ENCODE data around the gene SLC6A17. TPM values are rescaled to one million over a fixed set of nuclear protein-coding genes. Genes with fewer than 3 reads are reported as not detected.

The SLC6A17 gene
- total RNA-seq, 2 donors from 2014 or later = 0.13 TPM; not detected in 1

DNA sequence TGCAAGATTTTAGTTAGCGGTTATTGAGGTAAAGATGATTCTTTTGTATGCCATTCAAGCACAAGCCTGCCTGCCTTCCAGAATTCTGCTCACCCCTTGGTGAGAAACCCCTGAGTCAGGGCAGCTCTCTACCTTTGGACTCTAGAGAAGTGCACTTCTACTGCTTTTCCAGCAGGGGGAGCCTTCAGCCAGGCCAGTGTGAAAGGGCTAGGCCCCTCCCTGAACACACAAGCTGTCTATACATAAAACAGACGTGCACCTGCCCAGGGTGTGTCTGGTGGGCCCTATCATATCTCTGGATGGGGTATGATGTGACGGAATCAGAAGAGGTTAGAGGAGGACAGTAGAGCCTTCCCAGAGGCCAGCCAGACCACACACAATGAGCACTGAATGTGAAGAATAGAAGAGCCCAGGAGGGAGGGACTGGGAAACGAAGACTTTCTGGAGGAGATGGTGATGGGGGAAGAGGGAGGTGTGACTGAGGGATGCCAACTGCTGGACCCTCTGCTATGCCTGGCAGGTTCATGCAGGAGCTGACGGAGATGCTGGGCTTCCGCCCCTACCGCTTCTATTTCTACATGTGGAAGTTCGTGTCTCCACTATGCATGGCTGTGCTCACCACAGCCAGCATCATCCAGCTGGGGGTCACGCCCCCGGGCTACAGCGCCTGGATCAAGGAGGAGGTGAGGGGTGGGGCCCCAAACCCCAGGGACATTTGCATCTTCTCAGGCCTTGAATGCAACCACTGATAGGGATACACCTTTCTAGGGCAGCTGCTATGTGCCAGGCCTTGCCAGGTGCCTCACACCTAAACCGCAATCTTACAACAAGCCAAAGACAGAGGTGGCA is 46.8 kb downstream of the SLC6A17 start:
- intact Hi-C loops (cut with DNase I) = no loop called here
- ATAC-seq = peak; percentile 71 to 73

DNA sequence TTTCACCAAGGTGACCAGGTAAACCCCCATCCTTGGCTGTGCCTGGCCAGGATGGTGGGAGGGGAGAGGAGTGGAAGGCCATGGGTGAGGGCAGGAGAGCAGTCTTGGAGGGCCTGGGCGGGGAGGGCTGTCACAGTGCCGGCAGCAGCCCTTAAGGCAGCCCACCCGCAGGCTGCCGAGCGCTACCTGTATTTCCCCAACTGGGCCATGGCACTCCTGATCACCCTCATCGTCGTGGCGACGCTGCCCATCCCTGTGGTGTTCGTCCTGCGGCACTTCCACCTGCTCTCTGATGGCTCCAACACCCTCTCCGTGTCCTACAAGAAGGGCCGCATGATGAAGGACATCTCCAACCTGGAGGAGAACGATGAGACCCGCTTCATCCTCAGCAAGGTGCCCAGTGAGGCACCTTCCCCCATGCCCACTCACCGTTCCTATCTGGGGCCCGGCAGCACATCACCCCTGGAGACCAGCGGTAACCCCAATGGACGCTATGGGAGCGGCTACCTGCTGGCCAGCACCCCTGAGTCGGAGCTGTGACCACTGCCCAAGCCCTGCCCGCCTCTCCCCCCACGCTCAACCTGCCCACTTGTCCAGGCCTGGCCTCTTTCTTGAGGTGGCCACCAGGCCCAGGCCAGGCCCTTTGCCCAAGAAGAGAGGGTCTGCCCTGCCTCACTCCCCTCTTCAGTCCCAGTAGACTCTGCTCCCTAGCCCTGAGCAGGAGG is 47.8 kb downstream of the SLC6A17 start:
- ATAC-seq = no peak
- intact Hi-C loops (cut with DNase I) = no loop called here
- DNase-seq = no peak

More for the DNA sequence above, 46.8 kb downstream of the SLC6A17 start:
- no peak for DNase-seq

DNA sequence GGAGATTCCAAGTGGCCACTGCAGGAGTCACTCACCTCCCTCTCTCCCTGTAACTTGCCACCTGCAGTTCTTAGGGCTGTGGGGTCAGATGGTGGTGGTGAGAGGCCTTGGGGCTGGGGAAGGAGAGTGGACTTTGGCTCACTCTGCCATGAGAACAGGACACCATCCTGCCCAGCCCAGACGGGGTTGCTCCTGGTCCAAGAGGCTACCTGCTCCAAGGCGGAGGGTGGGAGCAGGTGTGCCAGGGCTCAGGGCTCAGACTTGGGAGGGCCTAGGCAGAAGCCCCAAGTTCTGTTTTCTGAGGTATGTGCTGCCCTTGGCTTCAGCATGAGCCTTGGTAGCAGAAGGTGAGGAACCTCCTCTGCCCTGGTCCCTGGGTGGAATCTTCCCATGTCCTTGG is 48.5 kb downstream of the SLC6A17 start:
- intact Hi-C loops (cut with DNase I) = no loop called here
- ATAC-seq (no peak), DNase-seq (no peak)

DNA sequence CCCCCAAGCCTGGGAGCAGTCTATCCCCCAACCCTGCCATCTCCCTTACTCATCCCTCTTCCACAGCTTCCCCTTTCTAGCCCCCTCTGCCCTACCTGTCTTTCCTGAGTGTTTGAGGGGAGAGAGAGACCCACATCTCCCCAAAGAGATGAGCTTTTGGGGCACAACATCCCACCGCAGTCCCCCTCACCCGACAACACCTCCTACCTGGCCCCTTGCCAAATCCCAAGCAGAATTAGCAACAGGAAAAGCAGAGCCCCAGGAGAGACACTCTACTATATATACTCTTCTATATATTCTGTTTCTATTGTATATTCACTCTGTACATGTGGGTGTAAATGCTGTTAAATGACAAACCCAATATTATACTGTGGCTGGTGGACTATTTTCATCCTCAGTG is 49.9 kb downstream of the SLC6A17 start:
- intact Hi-C loops (cut with DNase I) = loop anchor here (5.0 to 10.0 kb wide), 2 partner anchors 262 to 295 kb away; no protein-coding TSS in a partner anchor

DNA sequence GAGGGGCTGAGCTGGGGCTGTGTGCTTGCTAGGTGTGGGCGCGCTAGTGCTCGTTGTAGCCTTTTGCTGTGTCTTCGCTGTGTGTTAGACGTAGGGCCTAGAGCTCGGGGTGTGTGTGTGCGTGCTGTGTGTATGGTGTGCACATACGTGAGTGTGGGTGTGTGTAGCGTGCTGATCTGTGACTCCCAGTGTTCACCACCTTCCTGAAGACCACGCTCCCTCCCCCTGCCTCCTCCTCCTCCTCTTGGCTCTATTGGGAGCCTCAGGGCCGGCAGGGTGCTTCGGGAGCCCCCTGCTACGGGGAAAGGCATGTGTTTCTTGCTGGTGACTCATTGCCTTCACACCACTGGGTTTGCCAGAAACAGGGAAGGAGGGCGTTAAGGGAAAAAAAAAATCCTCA is 50.4 kb downstream of the SLC6A17 start:
- no peak for ATAC-seq
- intact Hi-C loops (cut with DNase I) = loop anchor here (5.0 to 10.0 kb wide), 2 partner anchors 262 to 294 kb away; no protein-coding TSS in a partner anchor
- no peak for DNase-seq

More for the DNA sequence above, 49.9 kb downstream of the SLC6A17 start:
- DNase-seq (no peak), ATAC-seq (no peak)

DNA sequence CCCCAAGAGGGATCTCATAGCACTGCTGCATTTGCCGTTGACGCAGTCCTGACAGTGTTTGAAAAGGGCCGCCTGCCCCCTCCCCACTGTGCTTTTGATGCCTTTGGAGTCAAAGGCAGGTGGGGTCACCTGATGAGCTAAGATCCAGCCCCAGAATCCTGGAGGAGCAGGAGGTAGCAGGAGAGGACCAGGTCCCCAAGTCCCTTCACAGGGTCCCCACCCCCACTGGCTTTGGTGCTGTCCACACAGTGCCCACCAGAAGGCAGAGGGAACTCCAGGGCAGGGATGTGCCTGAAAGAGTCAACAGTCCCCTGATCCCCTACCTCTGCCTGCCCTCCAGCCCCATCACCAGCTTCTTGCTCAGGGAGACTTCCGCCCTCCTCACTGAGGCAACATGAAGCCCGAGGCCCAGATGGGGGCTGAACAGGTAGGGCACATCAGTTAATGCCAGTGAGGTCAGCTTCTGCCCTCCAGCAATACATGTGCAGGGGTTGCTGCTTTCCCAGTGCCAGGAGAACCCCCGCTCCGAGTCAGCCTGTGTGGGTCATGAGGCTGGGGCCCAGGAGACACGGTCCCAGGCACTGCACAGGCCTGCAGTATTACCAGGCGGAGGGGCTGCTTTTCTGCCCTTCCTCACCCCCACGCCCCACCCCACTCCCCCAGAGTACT is 51.0 kb downstream of the SLC6A17 start:
- DNase-seq (no peak), ATAC-seq (no peak)
- intact Hi-C loops (cut with DNase I) = loop anchor here (5.0 to 10.0 kb wide), 2 partner anchors 261 to 294 kb away; no protein-coding TSS in a partner anchor

DNA sequence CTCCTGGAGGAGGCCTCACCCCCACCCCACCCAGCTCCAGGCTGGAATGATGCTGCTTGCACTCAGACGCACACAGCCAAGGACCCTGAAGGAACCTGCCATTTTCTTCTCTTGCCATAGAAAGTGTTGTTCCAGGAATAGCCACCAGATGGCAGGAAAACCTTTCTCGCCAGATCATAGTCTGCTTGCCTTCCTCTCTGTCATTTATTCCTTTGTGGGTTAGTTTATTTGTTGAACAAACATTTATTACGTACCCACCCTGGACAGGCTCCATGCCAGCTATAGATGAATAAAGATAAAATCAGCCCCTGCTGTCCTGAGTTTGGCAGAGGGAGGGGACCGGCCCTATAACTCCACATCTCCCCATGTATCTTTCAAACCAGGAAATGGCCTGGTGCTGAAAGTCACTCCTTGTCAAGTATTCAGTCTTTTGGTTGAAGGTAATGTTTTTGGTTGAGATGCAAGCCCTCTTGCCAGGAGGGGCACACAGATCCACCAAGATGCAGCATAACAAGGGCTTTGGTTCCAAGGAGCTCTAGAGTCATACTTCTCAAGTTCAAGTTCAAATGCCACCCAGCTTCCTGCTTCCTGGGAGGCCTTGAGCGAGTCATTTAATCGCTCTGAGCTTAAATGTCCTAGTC is 52.8 kb downstream of the SLC6A17 start:
- peak; percentile 28 to 35 for ATAC-seq
- DNase-seq = no peak
- intact Hi-C loops (cut with DNase I) = loop anchor here (5.0 to 10.0 kb wide), 2 partner anchors 259 to 292 kb away; no protein-coding TSS in a partner anchor

DNA sequence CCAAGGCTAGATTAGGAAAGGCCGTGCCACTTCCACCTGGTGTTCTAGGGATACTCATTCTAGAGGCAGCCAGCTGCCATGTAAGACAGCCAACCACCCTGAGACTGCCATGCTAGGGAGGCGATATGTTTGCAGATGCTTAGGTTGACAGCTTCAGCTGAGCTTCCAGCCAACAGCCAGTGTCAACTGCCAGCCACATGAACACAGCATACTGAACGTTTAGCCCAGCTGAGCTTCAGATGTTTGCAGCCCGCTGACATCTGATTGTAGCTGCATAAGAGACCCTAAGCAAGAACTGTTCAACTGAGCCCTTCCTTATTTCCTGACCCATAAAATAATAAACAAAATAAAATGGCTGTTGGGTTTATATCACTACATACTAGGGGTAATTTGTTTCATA is 54.9 kb downstream of the SLC6A17 start:
- DNase-seq = no peak
- no peak for ATAC-seq
- intact Hi-C loops (cut with DNase I) = loop anchor here in 1 of 2 donors (5.0 to 10.0 kb wide), 2 partner anchors 202 to 290 kb away; partner anchors contain the start of gene LAMTOR5

DNA sequence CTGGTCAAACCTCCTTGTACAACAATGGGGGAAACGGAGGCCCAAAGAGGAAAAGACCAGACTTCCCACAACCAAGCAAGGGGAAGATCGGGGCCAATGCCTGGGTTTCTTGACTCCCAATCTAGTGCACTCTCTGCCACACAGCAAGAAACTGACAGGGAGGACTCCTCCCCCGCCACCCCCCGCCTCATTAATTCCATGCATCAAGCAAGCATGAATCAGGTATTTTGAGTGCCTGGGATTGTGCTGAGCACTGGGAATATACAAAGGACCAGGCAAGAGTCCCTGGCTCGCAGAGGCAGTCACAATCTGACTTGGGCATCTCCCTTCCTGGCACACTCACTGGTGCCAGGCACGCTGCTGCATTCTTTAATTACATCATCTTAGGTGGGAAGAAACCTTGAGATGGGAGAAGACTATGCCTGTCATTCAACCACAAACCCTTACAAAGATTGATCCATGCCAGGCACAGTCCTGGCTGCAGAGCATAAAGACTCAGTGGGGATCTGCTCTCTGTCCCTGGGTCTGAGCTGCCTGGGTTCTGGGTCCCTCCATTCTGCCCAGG is 55.4 kb downstream of the SLC6A17 start:
- intact Hi-C loops (cut with DNase I) = loop anchor here in 1 of 2 donors (5.0 to 10.0 kb wide), 2 partner anchors 202 to 289 kb away; partner anchors contain the start of gene LAMTOR5
- ATAC-seq (peak in 1 of 2 donors; percentile 6), DNase-seq (no peak)

DNA sequence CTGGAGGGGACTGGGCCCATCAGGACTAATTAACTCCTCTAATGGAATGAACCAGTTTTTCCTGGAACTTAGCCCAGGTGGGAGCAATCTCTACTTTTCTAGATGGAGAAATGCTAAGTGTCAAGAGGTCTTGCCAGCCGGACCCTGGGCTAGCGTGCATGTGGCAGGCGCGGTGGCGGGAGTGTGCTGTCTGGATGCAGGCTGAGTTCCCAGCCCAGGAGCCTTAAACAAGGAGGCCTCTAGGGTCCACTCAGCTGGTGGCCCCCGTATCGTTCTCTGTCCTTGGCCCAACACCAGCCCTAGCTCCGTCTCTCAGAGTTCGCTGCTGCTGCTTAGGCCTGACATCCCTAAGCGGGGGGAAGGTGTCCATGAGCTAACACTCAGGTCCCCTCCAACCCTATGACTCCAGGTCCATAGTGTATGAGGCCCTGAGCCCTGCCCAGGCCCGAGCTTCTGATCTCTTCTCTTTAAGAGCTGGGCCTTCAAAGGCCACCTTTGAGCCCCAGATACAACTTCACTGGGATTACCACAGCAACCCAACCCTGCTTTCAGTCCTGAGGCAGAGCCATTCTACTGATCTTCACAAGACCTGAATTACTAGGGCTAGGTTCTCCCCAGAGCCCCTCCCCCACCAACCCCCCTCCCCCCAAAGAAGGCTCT is 56.1 kb downstream of the SLC6A17 start:
- intact Hi-C loops (cut with DNase I) = loop anchor here in 1 of 2 donors (5.0 to 10.0 kb wide), 2 partner anchors 201 to 288 kb away; partner anchors contain the start of gene LAMTOR5
- no peak for DNase-seq
- ATAC-seq = no peak

DNA sequence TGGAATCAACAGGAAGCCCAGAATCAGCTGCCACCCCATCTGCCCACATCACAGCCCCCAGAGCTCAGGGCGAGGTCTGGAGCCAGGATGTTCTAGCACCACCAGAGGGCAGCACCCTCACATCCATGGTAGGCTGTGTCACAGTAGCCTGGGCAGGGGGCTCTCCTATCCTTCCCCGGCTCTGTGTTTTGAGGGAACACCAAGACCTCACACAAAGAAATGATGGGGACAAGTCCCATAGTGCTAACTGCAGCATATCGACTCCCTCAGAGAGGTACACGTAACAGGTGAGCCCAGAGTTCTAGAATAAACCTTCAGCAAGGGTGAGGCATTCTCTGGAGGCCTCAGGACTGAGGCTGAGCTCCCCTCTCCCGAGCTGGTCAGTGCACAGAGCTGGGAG is 57.5 kb downstream of the SLC6A17 start:
- peak; percentile 81 for DNase-seq
- intact Hi-C loops (cut with DNase I) = loop anchor here (1.0 to 10.0 kb wide), 4 partner anchors 103 to 287 kb away; partner anchors contain the start of gene LAMTOR5 (in 1 of the 2)
- ATAC-seq = peak in 1 of 2 donors; percentile 14

DNA sequence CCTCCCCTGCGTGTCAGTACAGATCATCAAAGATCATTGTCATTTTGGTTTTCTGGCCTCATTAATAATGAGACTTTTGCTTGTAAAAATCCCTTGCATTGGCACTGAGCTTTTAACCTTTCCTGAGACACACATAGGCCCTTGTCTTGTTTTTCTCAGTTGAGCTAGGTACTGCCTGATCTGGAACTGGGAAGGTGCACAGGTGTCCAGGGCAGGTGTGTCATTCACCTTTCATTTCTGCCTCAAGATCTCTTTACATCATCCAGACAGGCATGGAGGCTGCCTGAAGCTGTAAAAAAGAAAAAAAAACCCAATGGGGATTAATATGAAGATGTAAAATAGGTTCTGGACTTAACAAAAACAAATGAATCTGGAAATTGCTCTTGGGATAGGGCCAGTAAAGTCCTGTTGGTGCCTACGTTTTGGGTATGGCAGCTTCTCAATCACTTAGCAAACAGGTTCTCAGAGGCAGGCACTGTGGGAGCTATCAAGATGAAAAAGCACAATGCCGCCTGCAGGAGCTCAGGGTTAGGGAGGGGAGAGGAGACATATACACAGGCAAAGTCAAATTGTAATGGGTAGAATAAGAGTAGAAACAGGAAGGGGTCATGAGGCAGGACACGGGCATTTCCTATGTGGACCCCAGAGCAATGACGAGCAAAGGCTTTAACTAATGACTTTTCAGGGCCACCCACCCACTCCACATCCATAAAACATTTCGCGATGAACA is 58.8 kb downstream of the SLC6A17 start:
- intact Hi-C loops (cut with DNase I) = loop anchor here (2.0 to 10.0 kb wide), 3 partner anchors 102 to 286 kb away; partner anchors contain the start of gene LAMTOR5 (in 1 of the 2)
- no peak for DNase-seq
- ATAC-seq = no peak

DNA sequence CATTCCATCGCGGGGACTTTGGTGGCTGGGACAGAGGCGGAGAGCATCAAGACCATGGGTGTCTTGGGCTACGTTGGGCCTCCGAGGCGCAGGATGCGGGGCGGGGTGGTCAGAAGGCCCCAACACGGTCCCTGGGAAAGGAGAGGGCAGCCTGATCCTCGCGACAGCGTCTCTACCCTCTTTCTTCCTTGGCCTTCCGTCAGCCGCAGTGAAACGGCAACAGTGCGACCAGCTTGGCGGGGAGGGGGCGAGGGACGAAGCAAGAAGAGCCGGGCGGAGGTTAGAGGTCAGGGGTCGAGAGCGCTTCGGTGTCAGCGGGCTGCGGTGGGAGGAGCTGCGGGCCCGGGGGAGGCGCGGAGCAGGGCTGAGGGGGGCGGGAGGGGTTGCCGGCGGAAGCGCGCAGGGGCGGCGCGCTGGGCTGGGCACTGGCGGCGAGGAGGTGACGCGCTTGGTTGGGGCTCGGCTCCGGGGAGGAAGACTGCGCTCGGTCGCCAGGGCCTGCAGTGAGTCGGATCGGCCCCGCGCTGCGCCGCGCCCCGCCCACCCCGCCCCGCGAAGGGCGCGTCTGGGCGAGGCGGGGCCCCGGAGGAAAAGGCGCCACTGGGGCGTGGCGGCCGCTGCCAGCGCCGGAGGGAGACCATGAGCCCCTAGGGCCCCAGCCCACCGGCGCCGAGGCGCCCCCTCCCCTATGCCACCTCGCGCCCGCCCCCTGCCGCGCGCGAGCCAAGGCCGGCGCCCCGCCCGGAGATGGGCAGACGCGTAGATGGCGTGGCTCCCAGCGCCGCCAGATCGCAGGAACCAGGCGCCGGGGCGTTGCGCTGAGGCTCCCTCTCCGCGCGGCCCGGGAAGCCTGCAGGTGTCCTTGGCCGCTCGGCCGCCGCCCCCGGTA is 59.7 kb downstream of the SLC6A17 start, which contains the start of gene KCNC4:
Gene KCNC4 (plus strand): TSS at position 600 of the 889 bp plus-strand sequence. CDS start 1,186 bp downstream, outside the sequence.
- peak; percentile 93 for DNase-seq
- intact Hi-C loops (cut with DNase I) = loop anchor here (2.0 to 10.0 kb wide), 3 partner anchors 101 to 285 kb away; partner anchors contain the start of gene LAMTOR5 (in 1 of the 2)

DNA sequence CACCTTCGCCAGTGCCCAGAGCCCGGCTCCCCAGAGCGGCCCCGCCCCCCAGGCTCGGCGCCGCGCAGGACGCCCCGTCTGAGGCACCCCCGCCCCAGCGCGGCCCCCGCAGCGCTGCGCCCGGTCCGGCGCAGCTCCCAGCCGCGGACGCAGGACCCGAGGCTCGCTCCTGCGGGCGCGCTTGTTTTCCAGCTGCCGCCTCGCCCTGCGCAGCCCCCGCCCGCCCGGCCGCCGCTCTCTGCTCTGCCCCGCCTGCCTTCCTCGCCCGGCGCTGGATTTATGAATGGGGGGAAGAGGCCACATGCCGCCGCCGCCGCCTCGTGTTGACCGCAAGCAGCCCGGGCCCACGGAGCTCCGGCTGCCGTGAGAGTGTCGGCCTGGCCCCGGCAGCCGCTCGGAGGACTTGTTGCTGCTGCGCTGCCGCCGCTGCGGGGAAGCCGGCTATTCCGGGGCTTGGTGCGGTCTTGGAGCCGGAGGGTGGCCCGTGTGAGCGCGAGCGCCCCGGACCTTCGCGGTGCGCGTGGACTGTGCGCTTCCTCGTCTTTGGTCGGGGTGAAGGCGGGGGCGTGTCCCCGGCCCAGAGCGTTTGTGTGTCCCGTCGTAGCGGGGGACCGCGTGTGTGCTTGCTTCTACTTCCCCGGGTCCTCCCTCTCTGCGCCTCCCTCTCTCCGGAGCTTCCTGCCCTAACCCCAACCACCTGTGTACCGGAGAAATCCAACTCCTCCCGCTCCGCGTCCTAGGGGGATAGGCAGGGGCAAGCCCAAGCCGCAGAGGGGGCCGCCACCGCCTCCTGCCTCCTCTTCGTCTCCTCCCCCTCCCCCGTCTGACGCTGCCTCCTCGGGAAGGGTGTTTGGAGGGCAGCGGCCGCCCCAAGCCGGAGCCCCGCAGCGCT is 60.6 kb downstream of the SLC6A17 start:
- intact Hi-C loops (cut with DNase I) = no loop called here
- peak; percentile 67 for DNase-seq
- ATAC-seq = peak; percentile 20 to 38

More for the DNA sequence above, 59.7 kb downstream of the SLC6A17 start, which contains the start of gene KCNC4:
- peak; percentile 91 to 94 for ATAC-seq
